Measurements from ENCODE around the gene IFI35.

IFI35 gene

GRCh38 chr17:42982266-42982665, 24.3 kb upstream of the IFI35 start:
- Histone ChIP-seq H3K4me3 (ENCODE audit: low read depth, low read length) (no peak overlapping the region), H3K36me3 (ENCODE audit: control insufficient read depth in 2 of 2, insufficient read depth in 1 of 2, low read length in 2 of 2) (peaks cover 17 to 27% of the 10 kb centered on the region in 2 experiments), H3K27ac (ENCODE audit: extremely low read depth, low read depth, low read length) (no peak overlapping the region), H3K9me3 (ENCODE audit: control insufficient read depth, insufficient read depth, low read depth, low read length) (no peaks in the 10 kb centered on the region), H3K4me1 (ENCODE audit: control insufficient read depth, insufficient read depth, low read length) (peaks cover 10% of the 10 kb centered on the region)
- CTCF ChIA-PET = no interaction called here
- no peak for TF ChIP-seq ZNF544 (tag by site-specific recombination; IDR thresholded peaks at IDR 0.05)
- no peak for TF ChIP-seq ZNF239 (tag by site-specific recombination; IDR thresholded peaks at IDR 0.05)
- no peak for TF ChIP-seq SP3 (tag by site-specific recombination; IDR thresholded peaks at IDR 0.05)
- no peak for TF ChIP-seq FEZF1 (tag by site-specific recombination; IDR thresholded peaks at IDR 0.05)
- POLR2A ChIA-PET = interaction anchor here (0.6 to 4.2 kb wide), 4 partner anchors 15 to 385 kb away, joined by 3 to 26 read pairs (median 5); partner anchors contain the start of gene RPL27

- Histone ChIP-seq H3K27ac (ENCODE audit: extremely low read depth, low read depth, low read length) (no peak overlapping the region), H3K9me3 (ENCODE audit: control insufficient read depth, insufficient read depth, low read depth, low read length) (no peaks in the 10 kb centered on the region), H3K4me1 (ENCODE audit: control insufficient read depth, insufficient read depth, low read length) (peaks cover 8% of the 10 kb centered on the region), H3K36me3 (ENCODE audit: control insufficient read depth in 2 of 2, insufficient read depth in 1 of 2, low read length in 2 of 2) (peaks cover 45 to 57% of the 10 kb centered on the region in 2 experiments), H3K4me3 (ENCODE audit: low read depth, low read length) (no peak overlapping the region)
- ChIA-PET CTCF (interaction anchor here (4.0 kb wide), 1 partner anchor 12 kb away, joined by 17 read pairs; the partner anchor contains the start of gene RPL27), POLR2A (interaction anchor here (2.8 kb wide), 1 partner anchor 13 kb away, joined by 14 read pairs; the partner anchor contains the start of gene RPL27)
- TF ChIP-seq ZNF148 (tag by site-specific recombination; IDR thresholded peaks at IDR 0.05; ENCODE audit: borderline replicate concordance) = no peak
- no peak for TF ChIP-seq ZNF600 (tag by site-specific recombination; IDR thresholded peaks at IDR 0.05)
- no peak for TF ChIP-seq ZNF2 (tag by site-specific recombination; IDR thresholded peaks at IDR 0.05)
- TF ChIP-seq ZNF585B (tag by site-specific recombination; IDR thresholded peaks at IDR 0.05) = no peak
- no peak for TF ChIP-seq ZNF221 (tag by site-specific recombination; IDR thresholded peaks at IDR 0.05; ENCODE audit: borderline replicate concordance)
- TF ChIP-seq ZNF548 (tag by site-specific recombination; IDR thresholded peaks at IDR 0.05) = no peak
- TF ChIP-seq ZNF768 (tag by site-specific recombination; IDR thresholded peaks at IDR 0.05) = no peak
- TF ChIP-seq ELK4 (IDR thresholded peaks at IDR 0.05; ENCODE audit: borderline replicate concordance, low read depth, low read length) = no peak
- no peak for TF ChIP-seq ZNF514 (tag by site-specific recombination; IDR thresholded peaks at IDR 0.05)
- no peak for TF ChIP-seq ZBTB48 (tag by site-specific recombination; IDR thresholded peaks at IDR 0.05)
- no peak for TF ChIP-seq IKZF3 (tag by site-specific recombination; IDR thresholded peaks at IDR 0.05)
- no peak for TF ChIP-seq ZNF701 (tag by site-specific recombination; IDR thresholded peaks at IDR 0.05)
- TF ChIP-seq ZNF747 (tag by site-specific recombination; IDR thresholded peaks at IDR 0.05) = no peak
- no peak for TF ChIP-seq ZSCAN30 (tag by site-specific recombination; IDR thresholded peaks at IDR 0.05)
- TF ChIP-seq ZNF292 (tag by site-specific recombination; IDR thresholded peaks at IDR 0.05; ENCODE audit: borderline replicate concordance, low read depth) = no peak
- no peak for TF ChIP-seq ZNF146 (tag by site-specific recombination; IDR thresholded peaks at IDR 0.05)
- TF ChIP-seq ZBTB7A (tag by site-specific recombination; IDR thresholded peaks at IDR 0.05; ENCODE audit: low read depth) = no peak
- TF ChIP-seq ZNF558 (tag by site-specific recombination; IDR thresholded peaks at IDR 0.05) = no peak
- TF ChIP-seq ZNF704 (tag by site-specific recombination; IDR thresholded peaks at IDR 0.05) = no peak
Measured at GRCh38 chr17:42985225-42985624, 21.4 kb upstream of the IFI35 start.

All from HEK293 (cell line).